ENCODE results near the gene FAM89A. TPM values are rescaled to one million over a fixed set of nuclear protein-coding genes. Genes with fewer than 3 reads are reported as not detected.
"Not testable (repeated sequence)": the region's sequence is repeated elsewhere in the genome, so short reads cannot be mapped to it uniquely, and the experiment has no call there.

Gene FAM89A
- total RNA-seq, 1 experiment from 2014 or later: 3.1 TPM

DNA sequence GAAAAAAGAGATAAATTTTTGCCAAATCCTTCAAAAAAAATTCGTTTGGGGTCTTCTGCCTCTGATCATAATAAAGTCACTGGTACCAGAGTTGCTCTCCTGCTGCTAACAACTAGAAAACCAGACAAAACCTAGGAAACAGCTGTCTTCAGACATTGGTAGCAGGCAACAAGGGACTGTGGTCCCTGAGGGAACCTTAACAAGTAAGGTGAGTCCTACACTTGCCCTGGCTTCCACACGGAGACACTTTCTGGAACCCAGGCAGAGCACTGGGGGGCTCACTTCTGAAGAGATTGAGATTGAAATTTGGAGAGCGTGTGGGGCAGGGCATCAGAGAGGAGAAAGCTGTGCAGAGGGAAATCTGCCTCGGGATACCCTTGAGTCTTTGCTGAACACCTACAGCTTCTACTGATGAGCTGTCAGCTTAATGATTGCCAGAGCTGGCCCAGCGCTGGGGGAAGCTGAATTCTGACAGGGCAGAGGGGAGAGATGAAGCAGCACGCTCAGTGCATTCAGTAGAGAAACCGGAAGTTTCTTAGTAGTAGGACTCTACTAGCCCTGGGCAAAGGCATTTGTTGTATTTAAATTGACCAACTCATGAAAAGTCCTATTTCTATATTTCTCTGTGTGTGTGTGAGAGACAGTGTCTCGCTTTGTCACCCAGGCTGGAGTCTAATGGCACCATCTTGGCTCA, 18.5 kb upstream of the FAM89A start:
- no peak for DNase-seq (ENCODE audit: low spot score)
- in situ Hi-C loops (cut with HindIII; ENCODE audit: low sequenced_read_pairs): no loop called here

DNA sequence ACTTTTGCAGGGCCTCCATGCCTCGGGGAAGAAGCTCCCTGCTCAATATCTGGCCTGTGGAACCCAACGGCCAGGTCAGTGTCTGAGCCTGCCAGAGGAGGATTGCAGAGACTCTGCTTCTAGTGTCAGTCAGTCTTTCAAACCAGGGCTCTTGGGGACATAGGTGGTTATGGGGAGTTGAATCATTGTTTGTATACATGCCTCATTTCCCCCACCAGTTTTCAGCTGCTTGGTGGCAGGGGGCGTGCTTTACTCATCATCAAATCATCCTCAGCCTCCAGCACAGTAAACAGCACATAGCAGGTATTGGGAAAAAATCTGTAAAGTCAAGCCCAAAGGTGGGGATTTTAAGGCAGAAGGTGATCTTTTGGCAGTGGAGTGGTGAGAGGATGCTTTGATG, 17.4 kb upstream of the FAM89A start:
- no peak for DNase-seq (ENCODE audit: low spot score)
- in situ Hi-C loops (cut with HindIII; ENCODE audit: low sequenced_read_pairs): no loop called here

DNA sequence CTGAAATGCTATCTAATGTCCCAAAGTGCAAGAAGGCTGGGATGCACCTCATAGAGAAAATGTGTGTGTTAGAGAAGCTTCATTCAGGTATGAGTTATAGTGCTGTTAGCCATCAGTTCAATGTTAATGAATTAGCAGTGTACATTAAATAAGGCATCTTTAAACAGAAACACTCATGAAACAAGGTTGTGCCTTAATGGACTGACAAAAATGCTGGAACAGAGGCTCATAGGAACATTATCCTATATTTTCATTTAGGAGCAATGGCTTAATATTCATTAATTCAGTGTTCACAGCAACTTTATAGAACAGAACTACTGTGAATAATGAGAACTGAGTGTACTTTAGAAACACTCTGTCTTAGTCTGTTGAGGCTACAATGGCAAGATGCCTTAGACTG, 15.2 kb upstream of the FAM89A start:
- DNase-seq (ENCODE audit: low spot score): no peak
- in situ Hi-C loops (cut with HindIII; ENCODE audit: low sequenced_read_pairs): no loop called here

DNA sequence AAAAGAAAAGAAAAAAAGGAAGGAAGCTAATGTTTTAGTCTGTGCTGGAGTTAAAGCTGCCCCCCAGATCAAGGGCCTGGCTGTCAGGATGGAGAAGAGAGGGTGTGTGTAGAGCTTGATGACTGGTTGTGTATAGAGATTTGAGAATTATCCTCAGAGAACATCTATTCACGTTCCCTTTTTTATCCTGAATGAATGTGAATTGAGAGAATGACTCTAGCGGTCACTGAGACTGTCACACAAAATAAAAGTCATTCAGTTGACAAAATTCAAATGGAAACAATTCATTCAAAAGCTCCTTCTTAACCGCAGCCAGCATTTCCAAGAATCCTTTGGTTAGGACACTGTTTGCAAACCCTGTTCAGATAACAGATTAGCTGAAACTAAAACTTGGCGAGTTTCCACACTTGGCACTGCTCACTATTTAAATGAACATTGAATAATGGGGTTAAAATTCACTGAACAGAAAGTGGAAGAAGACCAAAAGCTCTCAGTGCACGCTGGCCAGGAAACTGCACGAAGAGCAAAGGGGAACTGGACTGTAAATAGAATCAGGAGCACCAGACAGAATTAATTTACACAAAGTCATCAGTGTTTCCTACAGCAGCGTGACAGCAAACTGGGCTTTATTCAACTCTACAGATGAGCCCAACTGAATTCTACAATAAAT, 13.6 kb upstream of the FAM89A start:
- in situ Hi-C loops (cut with HindIII; ENCODE audit: low sequenced_read_pairs): no loop called here
- peak; percentile 42 for DNase-seq (ENCODE audit: low spot score)

DNA sequence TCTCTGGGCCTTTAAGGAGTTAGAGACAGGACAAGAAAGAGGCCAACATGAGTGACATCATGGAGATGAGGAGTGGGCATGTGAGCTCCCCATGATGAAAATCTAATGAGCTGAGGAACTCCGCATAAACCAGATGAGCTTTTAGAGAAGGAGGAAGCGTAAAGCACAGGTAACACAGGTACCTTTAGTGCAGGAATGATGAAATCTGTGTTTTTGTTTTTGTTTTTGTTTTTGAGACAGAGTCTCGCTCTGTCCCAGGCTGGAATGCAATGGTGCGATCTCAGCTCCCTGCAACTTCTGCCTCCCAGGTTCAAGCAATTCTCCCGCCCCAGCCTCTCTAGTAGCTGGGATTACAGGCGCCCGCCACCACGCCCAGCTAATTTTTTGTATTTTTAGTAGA, 12.7 kb upstream of the FAM89A start:
- no peak for DNase-seq (ENCODE audit: low spot score)
- in situ Hi-C loops (cut with HindIII; ENCODE audit: low sequenced_read_pairs): no loop called here

DNA sequence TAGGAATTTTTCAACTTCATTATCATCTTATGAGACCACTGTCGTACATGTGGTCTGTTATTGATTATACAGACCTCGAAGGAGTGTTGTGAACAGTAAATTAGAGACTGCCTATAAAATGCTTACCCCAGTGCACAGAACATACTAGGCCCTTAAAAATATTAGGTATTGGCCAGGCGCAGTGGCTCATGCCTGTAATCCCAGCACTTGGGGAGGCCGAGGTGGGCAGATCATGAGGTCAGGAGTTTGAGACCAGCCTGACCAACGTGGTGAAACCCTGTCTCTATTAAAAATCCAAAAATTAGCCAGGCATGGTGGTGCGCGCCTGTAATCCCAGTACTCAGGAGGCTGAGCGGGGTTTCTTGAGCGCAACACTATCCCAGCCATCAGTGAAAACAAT, 10.9 kb upstream of the FAM89A start:
- DNase-seq (ENCODE audit: low spot score); in situ Hi-C loops (cut with HindIII; ENCODE audit: low sequenced_read_pairs): not testable (repeated sequence)

DNA sequence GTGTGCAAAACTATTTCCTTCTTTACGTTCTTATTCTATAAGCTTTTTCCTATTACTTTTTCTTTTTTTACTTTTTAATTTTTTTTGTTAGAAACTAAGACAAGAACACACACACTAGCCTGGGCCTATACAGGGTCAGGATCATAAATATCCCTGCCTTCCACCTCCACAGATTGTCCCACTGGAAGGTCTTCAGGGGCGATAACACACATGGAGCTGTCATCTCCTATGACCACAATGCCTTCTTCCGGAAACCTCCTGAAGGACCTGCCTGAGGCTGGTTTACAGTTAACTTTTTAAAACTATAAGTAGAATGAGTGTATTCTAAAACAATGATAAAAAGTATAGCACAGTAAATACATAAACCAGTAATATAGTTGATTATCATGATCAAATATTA, 10.3 kb upstream of the FAM89A start:
- in situ Hi-C loops (cut with HindIII; ENCODE audit: low sequenced_read_pairs): no loop called here
- DNase-seq (ENCODE audit: low spot score): no peak

DNA sequence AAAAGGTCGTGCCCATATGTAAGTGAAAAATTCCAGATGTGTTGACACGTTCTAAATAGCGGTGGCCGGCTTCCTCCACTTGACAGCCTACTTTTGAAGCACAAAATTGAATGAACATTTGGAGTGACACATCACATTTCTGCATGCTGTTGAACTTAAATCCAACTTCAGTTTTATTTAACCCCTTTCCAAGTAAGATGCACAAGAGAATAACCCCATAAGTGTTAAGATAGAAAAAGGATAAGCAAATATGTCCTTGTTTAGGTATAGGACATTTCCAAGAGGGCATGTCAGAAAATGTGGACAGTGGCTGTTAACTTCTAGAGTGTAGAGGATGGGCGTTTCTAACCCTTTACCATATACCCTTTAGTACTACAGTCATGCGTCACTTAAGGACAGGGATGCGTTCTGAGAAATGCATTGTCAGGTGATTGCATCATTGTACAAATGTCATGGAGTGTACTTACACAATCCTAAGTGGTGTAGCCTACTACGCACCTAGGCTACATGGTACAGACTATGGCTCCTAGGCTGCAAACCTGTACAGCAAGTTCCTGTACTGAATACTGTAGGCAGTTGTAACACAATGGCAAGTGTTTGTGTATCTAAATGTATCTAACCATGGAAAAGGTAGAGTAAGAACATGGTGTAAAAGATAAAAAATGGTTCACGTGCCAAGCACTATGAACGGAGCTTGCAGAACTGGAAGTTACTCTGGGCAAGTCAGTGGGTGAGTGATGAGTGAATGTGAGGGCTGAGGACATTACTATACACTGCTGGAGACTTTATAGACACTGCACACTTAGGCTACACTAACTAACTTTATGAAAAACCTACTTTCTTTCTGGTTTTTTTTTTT, 9.3 kb upstream of the FAM89A start:
- DNase-seq (ENCODE audit: low spot score): no peak

DNA sequence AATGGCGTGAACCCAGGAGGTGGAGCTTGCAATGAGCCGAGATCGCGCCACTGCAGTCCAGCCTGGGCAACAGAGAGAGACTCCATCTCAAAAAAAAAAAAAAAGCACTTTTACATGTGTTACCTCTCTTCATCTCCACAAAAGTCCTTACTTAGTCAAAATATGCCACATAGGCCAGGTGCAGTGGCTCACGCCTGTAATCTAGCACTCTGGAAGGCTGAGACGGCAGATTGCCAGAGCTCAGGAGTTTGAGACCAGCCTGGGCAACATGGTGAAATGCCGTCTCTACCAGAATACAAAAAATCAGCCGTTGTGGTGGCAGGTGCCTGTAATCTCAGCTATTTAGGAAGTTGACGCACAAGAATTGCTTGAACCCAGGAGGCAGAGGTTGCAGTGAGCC, 8.4 kb upstream of the FAM89A start:
- in situ Hi-C loops (cut with HindIII; ENCODE audit: low sequenced_read_pairs); DNase-seq (ENCODE audit: low spot score): not testable (repeated sequence)

More for the DNA sequence above, 9.3 kb upstream of the FAM89A start:
- in situ Hi-C loops (cut with HindIII; ENCODE audit: low sequenced_read_pairs): no loop called here

DNA sequence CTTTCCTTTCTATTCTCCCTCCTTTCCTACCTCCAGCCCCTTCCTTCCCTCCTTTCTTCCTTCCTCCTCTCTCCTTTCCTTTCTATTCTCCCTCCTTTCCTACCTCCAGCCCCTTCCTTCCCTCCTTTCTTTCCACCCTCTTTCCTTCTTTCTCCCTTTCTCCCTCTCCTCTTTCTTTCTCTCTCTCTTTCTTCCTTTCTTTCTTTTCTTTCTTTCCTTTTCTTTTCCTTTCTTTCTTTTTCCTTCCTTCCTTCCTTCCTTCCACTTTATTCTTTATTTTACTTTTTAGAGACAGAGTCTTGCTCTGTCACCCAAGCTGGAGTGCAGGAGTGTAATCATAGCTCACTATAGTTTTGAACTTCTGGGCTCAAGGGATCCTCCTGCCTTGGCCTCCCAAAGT, 7.5 kb upstream of the FAM89A start:
- DNase-seq (ENCODE audit: low spot score); in situ Hi-C loops (cut with HindIII; ENCODE audit: low sequenced_read_pairs): not testable (repeated sequence)

DNA sequence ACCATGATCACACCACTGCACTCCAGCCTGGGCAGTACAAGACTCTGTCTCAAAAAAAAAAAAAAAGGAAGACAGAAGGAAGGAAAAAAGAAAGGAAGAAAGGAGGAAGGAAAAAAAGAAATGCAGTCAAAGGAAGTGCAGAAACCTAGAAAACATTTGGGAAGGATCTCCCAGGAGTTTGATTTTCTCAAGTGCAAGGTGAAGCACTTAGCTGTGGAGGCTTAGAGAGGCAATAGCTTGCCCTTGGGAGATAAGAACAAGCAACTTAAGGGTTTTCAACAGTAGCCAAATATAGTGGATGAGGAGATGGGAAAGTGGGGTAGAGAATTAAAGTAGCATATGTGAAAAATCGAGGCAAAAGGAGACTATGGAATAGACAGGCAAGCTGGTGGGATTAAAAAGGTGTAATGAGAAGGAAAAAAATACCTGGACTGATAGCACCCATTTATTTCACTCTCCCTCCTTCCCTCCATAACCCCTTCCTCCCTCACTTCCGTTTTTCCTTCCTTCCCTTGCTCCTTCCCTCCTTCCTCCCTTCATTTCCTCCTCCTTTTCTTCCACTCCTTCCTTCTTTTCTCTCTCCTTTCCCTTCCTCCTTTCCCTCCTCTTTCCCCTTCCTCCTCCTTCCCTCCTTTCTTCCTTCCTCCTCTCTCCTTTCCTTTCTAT, 6.8 kb upstream of the FAM89A start:
- no peak for DNase-seq (ENCODE audit: low spot score)
- in situ Hi-C loops (cut with HindIII; ENCODE audit: low sequenced_read_pairs): no loop called here

DNA sequence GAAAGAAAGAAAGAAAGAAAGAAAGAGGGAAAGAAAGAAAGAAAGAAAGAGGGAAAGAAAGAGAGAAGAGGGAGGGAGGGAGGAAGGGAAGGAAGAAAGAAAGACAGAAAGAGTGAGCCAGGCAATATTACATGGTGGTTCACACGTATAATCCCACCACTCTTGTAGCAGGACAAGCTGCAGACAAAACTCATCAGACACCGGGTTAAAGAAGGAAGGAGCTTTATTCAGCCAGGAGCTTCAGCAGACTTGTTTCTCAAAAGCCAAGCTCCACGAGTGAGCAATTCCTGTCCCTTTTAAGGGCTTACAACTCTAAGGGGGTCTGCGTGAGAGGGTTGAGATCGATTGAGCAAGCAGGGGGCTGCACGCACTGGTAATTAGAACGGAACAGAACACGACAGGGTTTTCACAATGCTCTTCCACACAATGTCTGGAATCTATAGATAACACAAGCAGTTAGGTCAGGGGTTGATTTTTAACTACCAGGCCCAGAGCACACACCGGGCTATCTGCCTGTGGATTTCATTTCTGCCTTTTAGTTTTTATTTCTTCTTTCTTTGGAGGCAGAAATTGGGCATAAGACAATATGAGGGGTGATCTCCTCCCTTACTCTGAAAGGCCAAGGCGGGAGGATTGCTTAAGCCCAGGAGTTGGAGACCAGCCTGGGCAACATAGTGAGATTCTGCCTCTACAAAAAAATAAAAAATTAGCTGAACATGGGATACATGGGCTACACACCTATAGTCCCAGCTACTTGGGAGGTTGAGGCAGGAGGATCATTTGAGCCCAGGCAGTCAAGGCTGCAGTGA, 6.1 kb upstream of the FAM89A start:
- DNase-seq (ENCODE audit: low spot score); in situ Hi-C loops (cut with HindIII; ENCODE audit: low sequenced_read_pairs): not testable (repeated sequence)

DNA sequence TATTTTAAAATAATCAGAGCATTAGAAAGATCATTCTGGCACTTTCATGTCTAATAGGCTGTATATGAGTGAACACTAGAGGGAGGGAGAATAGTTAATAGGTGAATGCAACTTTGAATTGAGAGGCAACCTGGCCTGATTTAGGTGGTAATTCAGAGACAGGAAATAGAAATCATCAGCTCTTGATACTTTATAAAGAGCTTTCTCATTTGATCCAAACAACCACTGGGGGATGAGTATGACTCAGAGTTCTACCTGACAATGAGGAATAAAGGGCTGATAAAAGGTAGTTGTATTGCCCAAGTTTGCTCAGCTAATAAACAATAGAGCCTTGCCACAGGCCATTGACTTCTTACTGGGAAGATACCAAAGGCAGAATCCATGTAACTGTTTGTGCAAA, 5.2 kb upstream of the FAM89A start:
- DNase-seq (ENCODE audit: low spot score): no peak
- in situ Hi-C loops (cut with HindIII; ENCODE audit: low sequenced_read_pairs): no loop called here

DNA sequence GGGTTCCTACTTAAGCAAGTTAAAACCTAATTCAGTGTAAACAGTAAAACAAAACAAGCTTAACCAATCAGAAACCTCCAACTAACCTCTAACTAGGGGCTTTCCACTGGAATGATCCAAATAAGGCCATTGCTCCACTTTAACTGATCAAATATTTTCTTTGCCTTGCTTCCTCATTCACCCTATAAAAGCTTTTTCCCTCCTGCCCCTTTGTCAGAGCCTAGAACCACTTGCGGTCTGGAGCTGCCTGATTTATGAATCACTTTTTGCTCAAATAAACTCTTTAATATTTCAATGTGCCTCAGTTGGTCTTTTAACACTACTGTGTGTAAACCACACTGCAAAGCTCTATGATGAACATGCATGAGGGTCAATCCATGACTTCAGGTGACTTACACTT, 4.5 kb upstream of the FAM89A start:
- in situ Hi-C loops (cut with HindIII; ENCODE audit: low sequenced_read_pairs): no loop called here
- DNase-seq (ENCODE audit: low spot score): no peak

DNA sequence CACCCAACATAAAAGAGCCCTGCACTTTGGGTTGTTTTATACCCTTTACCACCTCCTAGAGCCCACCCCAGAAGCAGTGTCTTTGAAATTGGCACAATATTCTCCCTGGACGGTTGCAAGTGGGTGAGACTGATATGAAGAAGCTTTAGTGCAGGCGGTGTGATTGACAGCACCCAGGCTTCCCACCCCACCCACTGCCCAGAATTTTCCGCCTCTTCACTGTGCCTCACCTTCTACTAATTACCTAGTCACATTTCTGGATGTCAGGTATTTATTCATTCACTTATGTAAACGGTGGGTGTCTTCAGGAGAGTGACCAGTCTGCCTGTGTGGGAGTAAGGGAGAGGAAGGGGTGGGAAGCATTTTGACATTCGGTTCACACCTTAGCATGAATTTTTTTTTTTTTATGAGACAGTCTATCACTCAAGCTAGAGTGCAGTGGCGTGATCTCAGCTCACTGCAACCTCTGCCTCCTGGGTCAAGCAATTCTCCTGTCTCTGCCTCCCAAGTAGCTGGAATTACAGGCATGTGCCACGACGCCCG, 1.7 kb upstream of the FAM89A start:
- in situ Hi-C loops (cut with HindIII; ENCODE audit: low sequenced_read_pairs): no loop called here
- no peak for DNase-seq (ENCODE audit: low spot score)

DNA sequence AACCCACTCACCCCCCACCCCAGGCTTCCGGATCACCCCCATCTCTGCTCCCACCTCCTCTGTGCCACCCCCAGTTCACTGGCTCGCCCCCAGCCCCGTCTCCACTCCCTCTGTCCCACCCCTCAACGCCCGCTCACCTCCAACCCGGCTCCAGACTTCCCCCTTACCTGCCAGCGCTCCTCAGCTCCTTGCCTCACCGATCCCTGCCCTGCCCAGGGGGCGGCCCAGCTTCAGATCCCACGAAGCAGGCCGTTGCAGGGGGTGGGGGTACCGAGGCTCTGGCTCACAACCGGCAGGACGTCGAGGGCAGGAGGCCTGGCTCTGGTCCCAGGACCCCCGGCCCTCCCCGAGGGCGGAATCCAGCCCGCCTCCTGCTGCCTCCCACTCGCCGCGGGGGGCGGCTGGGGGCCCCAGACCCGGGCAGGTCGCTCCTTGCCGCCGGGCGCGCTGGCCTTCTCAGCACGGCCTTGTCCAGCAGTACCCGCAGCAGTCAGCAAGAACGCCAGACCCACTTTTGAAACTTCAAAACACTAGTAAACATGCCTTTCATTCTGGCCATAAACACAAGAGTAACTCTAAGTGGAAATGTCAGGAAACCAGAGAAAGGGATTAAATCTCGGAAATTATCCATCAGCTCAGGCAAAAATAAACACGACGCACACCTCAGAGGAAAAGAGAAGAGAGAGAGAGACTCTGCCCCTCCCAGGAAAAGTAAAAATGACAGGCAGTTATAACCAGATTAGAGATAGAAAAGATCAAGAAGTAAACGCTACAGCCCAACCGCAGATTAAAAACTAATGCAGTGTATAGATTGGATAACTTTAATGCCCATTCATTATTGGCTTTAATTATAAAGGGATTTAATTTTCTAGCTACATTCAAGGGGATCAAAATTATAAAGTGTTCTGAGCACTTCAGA, 1.0 kb upstream of the FAM89A start:
- DNase-seq (ENCODE audit: low spot score): no peak
- in situ Hi-C loops (cut with HindIII; ENCODE audit: low sequenced_read_pairs): no loop called here

DNA sequence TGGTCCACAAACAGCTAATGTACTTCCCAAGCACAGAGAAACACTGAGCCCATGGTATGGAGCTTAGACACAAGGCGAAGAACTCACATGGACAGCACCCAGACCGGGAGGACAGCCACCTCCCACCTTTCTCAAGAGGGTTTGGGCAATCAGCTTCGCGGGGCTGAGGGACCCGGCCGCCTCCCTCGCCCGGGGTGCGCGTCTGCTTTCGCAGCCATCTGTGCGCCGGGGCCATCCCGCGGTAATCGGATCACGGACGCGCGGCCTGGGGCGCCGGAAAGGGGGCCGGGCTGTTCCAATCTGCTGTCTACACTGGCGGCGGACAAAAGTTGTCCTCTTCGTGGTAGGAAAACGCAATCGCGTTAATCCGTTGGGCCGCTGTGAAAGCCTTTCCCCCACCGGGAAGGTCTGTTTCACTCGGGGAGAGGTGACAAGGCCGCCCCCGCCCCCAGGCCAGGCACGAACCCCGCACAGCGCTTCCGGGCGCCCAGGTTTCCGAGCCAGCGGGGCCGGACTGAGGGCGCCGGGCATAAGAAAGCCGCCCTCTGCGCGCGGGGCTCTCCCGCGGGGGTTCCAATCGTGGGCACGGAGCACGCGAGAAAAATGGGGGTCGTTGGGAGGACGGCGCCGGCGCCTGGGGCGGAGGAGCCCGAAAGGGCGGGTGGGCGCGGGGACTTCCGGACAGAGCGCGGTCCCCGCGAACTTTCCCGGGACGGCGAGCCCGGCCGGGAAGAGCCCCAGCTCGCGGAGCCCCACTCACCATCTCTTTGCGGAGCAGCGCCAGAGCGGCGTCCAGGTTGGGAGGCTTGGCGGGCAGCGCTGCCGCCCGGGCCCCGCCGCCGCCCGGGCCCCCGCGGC, 664 bp downstream of the FAM89A start:
- DNase-seq (ENCODE audit: low spot score): no peak
- in situ Hi-C loops (cut with HindIII; ENCODE audit: low sequenced_read_pairs): no loop called here

All from G401 (cell line).